Thymus (tissue), 11 donors: ENCODE results near the gene FARP2. TPM values are rescaled to one million over a fixed set of nuclear protein-coding genes. Genes with fewer than 3 reads are reported as not detected.
"Not testable (repeated sequence)": the region's sequence is repeated elsewhere in the genome, so short reads cannot be mapped to it uniquely, and the experiment has no call there.

Source experiments
- DNase-seq, 9 donors: peaks; one replicate each; pipeline ENCODE4 v3.0.0-alpha.2; 2013; ENCODE audit warnings: low spot score in 9 of 9, low read depth in 6 of 9, missing footprints in 1 of 9
- H3K27ac ChIP-seq, 2 donors: one replicate each; pipeline ENCODE4 v1.5.1; 2013; ENCODE audit warnings: control low read depth in 1 of 2, low read depth in 1 of 2, low read length in 1 of 2, mild to moderate bottlenecking in 1 of 2, moderate library complexity in 1 of 2
- H3K27me3 ChIP-seq, 2 donors: one replicate each; pipeline ENCODE4 v1.5.1; 2013; ENCODE audit warnings: low read length in 1 of 2; ENCODE audit not compliant: control insufficient read depth in 2 of 2, insufficient read depth in 1 of 2
- H3K36me3 ChIP-seq, 2 donors: one replicate each; pipeline ENCODE4 v1.5.1; 2013; ENCODE audit warnings: low read length in 1 of 2, mild to moderate bottlenecking in 1 of 2, moderate library complexity in 1 of 2; ENCODE audit not compliant: control insufficient read depth in 2 of 2, insufficient read depth in 2 of 2
- H3K4me1 ChIP-seq, 2 donors: one replicate each; pipeline ENCODE4 v1.5.1; 2013; ENCODE audit warnings: low read length in 2 of 2; ENCODE audit not compliant: control insufficient read depth in 2 of 2, insufficient read depth in 2 of 2
- H3K4me3 ChIP-seq, 2 donors: one replicate each; pipeline ENCODE4 v1.5.1; 2013; ENCODE audit warnings: low read length in 2 of 2, control low read depth in 1 of 2, mild to moderate bottlenecking in 1 of 2
- H3K9me3 ChIP-seq, 2 donors: one replicate each; pipeline ENCODE4 v1.5.1; 2013; ENCODE audit warnings: low read length in 1 of 2, mild to moderate bottlenecking in 1 of 2; ENCODE audit not compliant: control insufficient read depth in 2 of 2, insufficient read depth in 1 of 2
- WGBS: extraction: QIAGEN DNeasy Blood & Tissue Kit; methylation state at CpG from one replicate; pipeline ENCODE4 v1.1.7; 2013; 5-methylcytosine and 5-hydroxymethylcytosine counted together
- polyA plus RNA-seq: library from polyadenylated mRNA; stranded (reverse); fragments of 200-250 nt; gene quantifications from one replicate; pipeline ENCODE4 v1.2.3, GENCODE V29; 2013
- total RNA-seq: library from RNA; stranded (reverse); fragments of 120-200 nt; gene quantifications from one replicate; pipeline ENCODE4 v1.2.4, GENCODE V29; 2013
- donor health status: healthy.

FARP2 gene
- total and polyA plus RNA-seq, 2 donors: 16.1 to 18.2 TPM

GRCh38 chr2:241410739-241411176, 54.7 kb downstream of the FARP2 start:
- no peak for DNase-seq
- 98% methylated on average over 9 of the region's 9 CpGs for WGBS
- Histone ChIP-seq H3K9me3 (no peaks in the 10 kb centered on the region), H3K27me3 (no peaks in the 10 kb centered on the region), H3K36me3 (peaks cover 11 to 14% of the 10 kb centered on the region in 2 donors), H3K4me1 (no peaks in the 10 kb centered on the region), H3K27ac (no peak overlapping the region), H3K4me3 (no peak overlapping the region)

DNA sequence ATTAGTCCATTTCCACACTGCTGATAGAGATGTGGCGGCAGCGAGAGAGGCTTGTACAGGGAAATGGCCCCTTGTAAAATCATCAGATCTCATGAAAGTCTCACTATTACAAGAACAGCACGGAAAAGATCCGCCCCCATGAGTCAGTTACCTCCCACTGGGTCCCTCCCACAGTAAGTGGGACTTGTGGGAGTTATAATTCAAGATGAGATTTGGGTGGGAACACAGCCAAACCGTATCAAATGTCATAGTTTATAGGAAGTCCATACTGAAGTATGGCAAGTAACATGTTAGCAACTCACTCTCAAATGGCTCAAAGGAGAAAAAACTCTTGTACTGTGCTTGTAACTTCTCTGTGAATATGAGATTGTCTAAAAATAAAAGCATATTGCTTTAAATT, 56.1 kb downstream of the FARP2 start:
- no peak overlapping the region for H3K4me3 ChIP-seq
- H3K9me3 ChIP-seq: no peaks in the 10 kb centered on the region
- H3K4me1 ChIP-seq: no peaks in the 10 kb centered on the region
- H3K27me3 ChIP-seq: no peaks in the 10 kb centered on the region
- H3K36me3 ChIP-seq: peaks cover 11 to 14% of the 10 kb centered on the region in 2 donors
- WGBS: 94% methylated on average over 5 of the region's 5 CpGs
- no peak overlapping the region for H3K27ac ChIP-seq
- DNase-seq: no peak

- H3K27me3 ChIP-seq, DNase-seq, H3K27ac ChIP-seq, H3K4me3 ChIP-seq, H3K9me3 ChIP-seq, H3K4me1 ChIP-seq: not testable (repeated sequence)
- peaks cover 15 to 18% of the 10 kb centered on the region in 2 donors for H3K36me3 ChIP-seq
- WGBS: 98% methylated on average over 5 of the region's 5 CpGs
Observed at GRCh38 chr2:241413501-241413900, 57.4 kb downstream of the FARP2 start.

GRCh38 chr2:241413929-241414580, 58.0 kb downstream of the FARP2 start:
- DNase-seq: no peak
- WGBS: 97% methylated on average over 7 of the region's 7 CpGs
- no peaks in the 10 kb centered on the region for H3K9me3 ChIP-seq
- no peak overlapping the region for H3K27ac ChIP-seq
- no peaks in the 10 kb centered on the region for H3K4me1 ChIP-seq
- H3K4me3 ChIP-seq: no peak overlapping the region
- peaks cover 15 to 18% of the 10 kb centered on the region in 2 donors for H3K36me3 ChIP-seq
- H3K27me3 ChIP-seq: no peaks in the 10 kb centered on the region

GRCh38 chr2:241415196-241415595, 59.1 kb downstream of the FARP2 start:
- DNase-seq: no peak
- H3K4me1 ChIP-seq: no peaks in the 10 kb centered on the region
- H3K27me3 ChIP-seq: no peaks in the 10 kb centered on the region
- no peak overlapping the region for H3K27ac ChIP-seq
- no peaks in the 10 kb centered on the region for H3K9me3 ChIP-seq
- WGBS: 98% methylated on average over 3 of the region's 3 CpGs
- H3K36me3 ChIP-seq: peaks cover 15 to 18% of the 10 kb centered on the region in 2 donors
- no peak overlapping the region for H3K4me3 ChIP-seq

DNA sequence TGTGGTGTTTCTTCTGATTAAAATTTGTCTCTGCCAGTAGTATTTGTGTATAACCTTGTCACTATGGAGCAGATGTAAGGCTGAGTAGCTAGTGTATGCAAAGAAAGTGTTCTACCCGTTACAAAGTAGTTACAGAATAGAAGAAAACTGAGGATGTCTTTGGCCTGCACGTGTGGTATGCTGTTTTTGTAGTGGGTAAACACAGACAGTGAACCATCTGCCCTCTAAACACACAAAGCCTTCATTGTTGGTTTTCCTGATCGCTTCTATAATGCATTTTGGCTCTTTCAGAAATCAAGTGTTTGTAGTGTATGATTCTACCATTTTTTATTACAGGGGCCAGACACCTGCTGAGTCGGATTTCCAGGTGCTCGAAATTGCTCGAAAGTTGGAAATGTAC, 61.5 kb downstream of the FARP2 start:
- Histone ChIP-seq H3K27ac (no peak overlapping the region), H3K36me3 (peaks cover 20% of the 10 kb centered on the region in 2 donors), H3K27me3 (no peaks in the 10 kb centered on the region), H3K4me3 (no peak overlapping the region), H3K9me3 (peaks cover 0 to 6% of the 10 kb centered on the region in 2 donors), H3K4me1 (no peaks in the 10 kb centered on the region)
- DNase-seq: no peak
- whole genome bisulfite sequencing: 93% methylated on average over 6 of the region's 6 CpGs

DNA sequence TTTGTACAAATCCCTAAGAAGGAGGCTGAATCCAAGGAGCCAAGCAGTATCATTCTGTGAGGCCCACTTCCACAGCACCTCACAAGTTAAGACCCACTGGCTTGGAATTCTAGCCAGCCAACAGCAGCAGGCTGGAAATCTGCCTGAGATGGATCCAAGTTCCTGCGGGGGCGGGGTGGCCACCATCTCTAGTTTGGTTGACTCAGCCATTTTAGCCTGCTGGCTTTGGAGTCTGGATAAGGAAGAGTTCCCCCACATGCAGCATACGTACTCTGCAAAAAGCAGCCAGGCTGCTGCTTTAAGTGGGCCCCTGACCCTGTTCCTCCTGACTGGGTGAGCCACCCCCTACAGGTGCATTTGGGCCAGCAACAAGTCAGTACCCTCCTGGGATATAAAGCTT, 65.2 kb downstream of the FARP2 start:
- H3K27ac ChIP-seq: no peak overlapping the region
- 97% methylated on average over 3 of the region's 3 CpGs for WGBS

GRCh38 chr2:241421942-241422341, 65.9 kb downstream of the FARP2 start:
- Histone ChIP-seq H3K36me3 (peaks cover 13 to 16% of the 10 kb centered on the region in 2 donors), H3K9me3 (peaks cover 0 to 10% of the 10 kb centered on the region in 2 donors)
- H3K4me3 ChIP-seq, H3K27me3 ChIP-seq, DNase-seq, H3K4me1 ChIP-seq, H3K27ac ChIP-seq: not testable (repeated sequence)
- WGBS: 98% methylated on average over 5 of the region's 5 CpGs

More for the DNA sequence above, 65.2 kb downstream of the FARP2 start:
- Histone ChIP-seq H3K4me3 (no peak overlapping the region), H3K4me1 (no peaks in the 10 kb centered on the region), H3K9me3 (peaks cover 0 to 10% of the 10 kb centered on the region in 2 donors), H3K27me3 (peaks cover 0 to 2% of the 10 kb centered on the region in 2 donors), H3K36me3 (peaks cover 13 to 16% of the 10 kb centered on the region in 2 donors)
- DNase-seq: no peak

- DNase-seq: no peak
- 95% methylated on average over 1 of the region's 1 CpG for WGBS
- Histone ChIP-seq H3K4me1 (no peaks in the 10 kb centered on the region), H3K36me3 (peaks cover 13 to 16% of the 10 kb centered on the region in 2 donors), H3K9me3 (peaks cover 0 to 10% of the 10 kb centered on the region in 2 donors), H3K4me3 (no peak overlapping the region), H3K27ac (no peak overlapping the region), H3K27me3 (peaks cover 0 to 2% of the 10 kb centered on the region in 2 donors)
Observed at GRCh38 chr2:241422350-241422749, 66.3 kb downstream of the FARP2 start.
